Activated CD8-positive, alpha-beta memory T cell treated with anti-CD3 and anti-CD28 coated beads, Interleukin-2, amount 10 ng/mL, durations not matched to agents 7 days and 5 days (primary cell): ENCODE data around the gene CRYL1. TPM values are rescaled to one million over a fixed set of nuclear protein-coding genes. Genes with fewer than 3 reads are reported as not detected.

Experiments used
- ATAC-seq: fragments of 150-1000 bp; cut with Tn5 transposase; one replicate; pipeline ENCODE4 v1.10.0; 2021; ENCODE audit warnings: moderate library complexity
- CTCF ChIA-PET: fragments of 350-600 bp; sonication (Branson Sonifier 250); formaldehyde crosslinking; loops from one replicate; lab custom pipeline; 2021; ENCODE audit warnings: antibody characterized with exemption; lab: Charles Lee
- DNase-seq: peaks from one replicate; pipeline ENCODE4 v3.0.0-alpha.2; 2020
- H3K27ac Mint-ChIP-seq: one replicate; pipeline ENCODE4 v1.8.0; 2021; ENCODE audit warnings: mild to moderate bottlenecking, mixed read lengths
- H3K27me3 Mint-ChIP-seq: one replicate; pipeline ENCODE4 v1.8.0; 2021; ENCODE audit warnings: mixed read lengths
- H3K36me3 Mint-ChIP-seq: one replicate; pipeline ENCODE4 v1.8.0; 2021; ENCODE audit warnings: mild to moderate bottlenecking, mixed read lengths
- H3K4me1 Mint-ChIP-seq: one replicate; pipeline ENCODE4 v1.8.0; 2021; ENCODE audit warnings: mixed read lengths
- H3K4me3 Mint-ChIP-seq: one replicate; pipeline ENCODE4 v1.8.0; 2021; ENCODE audit warnings: mild to moderate bottlenecking, moderate library complexity, mixed read lengths
- H3K9me3 Mint-ChIP-seq: one replicate; pipeline ENCODE4 v1.8.0; 2022; ENCODE audit warnings: low read depth, mixed read lengths
- total RNA-seq, 2 experiments: library from RNA; stranded (reverse); gene quantifications; one replicate each; pipeline ENCODE4 v1.2.3, GENCODE V29; 2021

The CRYL1 gene
- total RNA-seq, 2 experiments from 2014 or later, result 11.3 to 13.1 TPM

DNA sequence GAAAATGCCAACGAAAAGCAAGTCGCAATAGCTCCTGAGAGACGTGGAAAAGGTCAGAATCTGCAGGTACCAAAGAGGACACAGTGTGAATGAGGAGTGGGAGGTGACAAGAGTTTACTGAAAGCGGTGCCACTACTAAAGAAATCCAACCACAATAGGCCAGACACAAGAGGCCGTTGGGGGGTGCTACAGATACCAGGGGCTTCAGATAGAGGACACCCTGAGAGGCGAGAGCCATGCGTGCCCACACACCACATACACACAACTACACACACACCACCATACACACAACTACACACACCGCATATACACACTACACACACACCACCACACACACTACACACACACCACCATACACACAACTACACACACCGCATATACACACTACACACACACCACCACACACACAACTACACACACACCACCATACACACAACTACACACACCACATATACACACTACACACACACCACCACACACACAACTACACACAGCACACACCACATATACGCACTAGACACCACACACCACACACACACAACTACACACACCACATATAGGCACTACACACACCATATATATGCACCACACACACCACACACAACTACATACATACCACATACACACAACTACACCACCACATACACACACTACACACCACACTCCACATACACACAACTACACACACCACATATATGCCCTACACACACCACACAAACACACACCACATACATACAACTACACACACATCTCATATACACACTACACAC lies 28.5 kb downstream of the CRYL1 start:
- Mint-ChIP-seq H3K27ac (no peak overlapping the region), H3K9me3 (peaks cover 9% of the 10 kb centered on the region), H3K36me3 (peaks cover 13% of the 10 kb centered on the region), H3K4me3 (no peak overlapping the region), H3K27me3 (no peaks in the 10 kb centered on the region), H3K4me1 (peaks cover 3% of the 10 kb centered on the region)
- DNase-seq, result no peak
- CTCF ChIA-PET, result interaction anchor here (1.3 to 3.3 kb wide), 4 partner anchors 206 to 428 kb away, joined by 3 to 26 read pairs (median 12); partner anchors contain the start of gene IL17D
- no peak for ATAC-seq

DNA sequence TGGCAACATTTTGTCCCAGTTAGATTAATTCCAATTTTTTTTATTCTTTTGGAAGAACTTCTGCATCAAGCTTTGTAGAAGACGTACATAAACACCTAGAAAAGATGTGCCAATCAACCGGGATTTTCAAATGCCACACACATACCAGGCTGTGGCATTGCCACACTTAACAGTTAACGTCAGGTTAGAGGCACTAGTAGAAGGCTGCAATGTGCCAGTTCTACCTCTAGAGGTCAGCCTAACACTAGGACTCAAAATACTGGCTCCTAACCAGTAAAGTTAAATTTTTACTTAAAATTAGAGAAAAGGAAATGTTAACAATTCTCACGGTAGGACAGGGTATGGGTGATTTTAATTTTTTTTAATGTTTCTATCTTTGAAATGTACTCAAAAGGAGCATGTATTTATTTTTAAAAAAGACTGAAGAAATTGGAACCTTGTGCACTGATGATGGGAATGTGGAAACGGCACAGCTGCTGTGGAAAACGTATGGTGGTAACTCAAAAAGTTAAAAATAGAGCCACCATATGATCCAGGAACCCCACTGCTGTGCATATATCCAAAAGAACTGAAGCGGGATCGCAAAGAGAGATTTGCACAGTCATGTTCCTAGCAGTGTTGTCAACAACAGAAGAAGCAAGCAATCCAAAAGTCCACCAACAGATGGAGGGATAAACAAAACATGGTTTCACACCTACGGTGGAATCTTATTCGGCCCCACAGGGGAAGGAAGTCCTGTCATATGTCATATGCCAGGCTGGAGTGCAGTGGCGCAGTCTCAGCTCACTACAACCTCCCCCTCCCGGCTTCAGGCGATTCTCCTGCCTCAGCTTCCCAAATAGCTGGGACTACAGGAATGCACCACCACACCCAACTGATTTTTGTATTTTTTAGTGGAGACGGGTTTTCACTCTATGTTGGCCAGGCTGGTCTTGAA lies 30.3 kb downstream of the CRYL1 start:
- H3K4me1 Mint-ChIP-seq, result peaks cover 3% of the 10 kb centered on the region
- peak; percentile 67 for ATAC-seq
- no peaks in the 10 kb centered on the region for H3K27me3 Mint-ChIP-seq
- no peak overlapping the region for H3K27ac Mint-ChIP-seq
- peaks cover 3% of the 10 kb centered on the region for H3K9me3 Mint-ChIP-seq
- DNase-seq, result peak; percentile 75
- H3K36me3 Mint-ChIP-seq, result peaks cover 4% of the 10 kb centered on the region
- H3K4me3 Mint-ChIP-seq, result no peak overlapping the region
- CTCF ChIA-PET, result interaction anchor here (1.0 to 3.3 kb wide), 19 partner anchors 8 to 430 kb away, joined by 3 to 26 read pairs (median 3); partner anchors contain the start of genes CRYL1 and IL17D

DNA sequence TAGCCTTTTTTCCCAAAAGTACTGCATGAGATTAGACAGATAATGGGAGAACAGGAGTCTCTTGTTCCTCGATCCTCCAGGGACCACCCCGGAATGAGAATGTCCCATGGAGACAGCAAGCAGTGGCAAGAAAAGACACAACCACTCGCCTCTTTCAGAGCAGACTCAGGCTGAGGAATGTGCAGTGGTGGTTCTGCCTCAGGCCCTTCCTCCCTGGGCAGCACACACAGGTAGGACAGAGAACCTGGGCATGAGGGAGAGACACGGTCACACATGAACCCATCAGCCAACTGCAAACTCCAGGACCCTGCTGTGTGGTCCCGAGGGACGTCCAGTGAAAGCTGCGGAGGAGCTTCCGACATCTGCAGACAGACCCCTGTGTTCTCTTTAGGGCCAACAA lies 31.0 kb downstream of the CRYL1 start:
- DNase-seq (no peak), ATAC-seq (no peak)
- H3K4me3 Mint-ChIP-seq, result no peak overlapping the region
- CTCF ChIA-PET, result interaction anchor here (1.0 to 3.3 kb wide), 14 partner anchors 8 to 431 kb away, joined by 3 to 26 read pairs (median 4); partner anchors contain the start of gene CRYL1
- H3K9me3 Mint-ChIP-seq, result no peaks in the 10 kb centered on the region
- no peak overlapping the region for H3K27ac Mint-ChIP-seq
- H3K36me3 Mint-ChIP-seq, result no peaks in the 10 kb centered on the region
- H3K27me3 Mint-ChIP-seq, result no peaks in the 10 kb centered on the region
- H3K4me1 Mint-ChIP-seq, result peaks cover 3% of the 10 kb centered on the region

DNA sequence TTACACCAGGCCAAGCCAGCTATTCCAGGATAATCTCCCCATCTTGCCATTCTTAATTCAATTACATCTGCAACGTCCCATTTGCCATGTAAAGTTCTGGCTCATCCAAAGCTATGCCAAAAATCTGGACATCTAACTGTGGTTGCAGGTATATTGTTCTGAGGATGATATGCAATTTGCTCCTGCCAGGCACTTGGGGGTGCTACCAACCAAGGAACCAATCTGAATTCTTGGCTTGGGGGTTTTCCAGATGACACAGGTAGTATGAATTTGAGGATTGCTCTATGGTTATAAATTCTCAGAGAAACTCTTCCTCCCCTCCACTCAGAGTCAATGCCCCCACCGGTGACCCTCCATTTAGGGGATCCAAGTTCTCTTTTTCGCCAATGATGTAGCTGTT lies 33.0 kb downstream of the CRYL1 start:
- DNase-seq, result peak; percentile 47
- CTCF ChIA-PET, result interaction anchor here (0.7 to 3.8 kb wide), 20 partner anchors 13 to 984 kb away, joined by 3 to 24 read pairs (median 4); no protein-coding TSS in a partner anchor
- Mint-ChIP-seq H3K27me3 (no peaks in the 10 kb centered on the region), H3K4me1 (peaks cover 3% of the 10 kb centered on the region), H3K36me3 (no peaks in the 10 kb centered on the region), H3K9me3 (no peaks in the 10 kb centered on the region), H3K4me3 (no peak overlapping the region), H3K27ac (no peak overlapping the region)
- ATAC-seq, result no peak

DNA sequence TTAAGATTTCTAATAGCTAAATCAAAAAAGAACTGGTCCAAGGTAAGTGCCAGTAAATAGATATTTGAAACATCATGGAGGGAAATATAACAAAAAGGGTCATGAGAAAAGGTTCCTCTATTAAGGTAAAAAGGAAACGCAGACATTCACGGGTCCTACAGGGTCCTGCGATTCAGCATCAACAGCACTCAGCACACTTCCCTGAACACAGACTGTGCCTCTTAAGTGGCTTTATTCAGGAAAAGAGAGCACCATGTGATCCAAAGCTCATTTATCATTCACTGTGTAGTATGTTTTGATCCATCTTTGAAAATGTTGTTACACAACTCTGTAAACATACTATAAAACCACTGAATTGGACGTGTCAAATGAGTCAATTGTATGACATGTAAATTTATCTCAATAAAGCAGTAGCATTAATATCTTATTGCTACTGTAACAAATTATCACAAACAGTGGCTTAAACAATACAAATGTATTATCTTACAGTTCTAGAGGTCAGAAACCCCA lies 33.7 kb downstream of the CRYL1 start:
- H3K27me3 Mint-ChIP-seq, result no peaks in the 10 kb centered on the region
- CTCF ChIA-PET, result interaction anchor here (0.7 to 3.8 kb wide), 18 partner anchors 9 to 985 kb away, joined by 3 to 24 read pairs (median 4); no protein-coding TSS in a partner anchor
- DNase-seq (no peak), ATAC-seq (no peak)
- H3K27ac Mint-ChIP-seq, result no peak overlapping the region
- H3K4me1 Mint-ChIP-seq, result peaks cover 3% of the 10 kb centered on the region
- H3K36me3 Mint-ChIP-seq, result no peaks in the 10 kb centered on the region
- no peaks in the 10 kb centered on the region for H3K9me3 Mint-ChIP-seq
- H3K4me3 Mint-ChIP-seq, result no peak overlapping the region

DNA sequence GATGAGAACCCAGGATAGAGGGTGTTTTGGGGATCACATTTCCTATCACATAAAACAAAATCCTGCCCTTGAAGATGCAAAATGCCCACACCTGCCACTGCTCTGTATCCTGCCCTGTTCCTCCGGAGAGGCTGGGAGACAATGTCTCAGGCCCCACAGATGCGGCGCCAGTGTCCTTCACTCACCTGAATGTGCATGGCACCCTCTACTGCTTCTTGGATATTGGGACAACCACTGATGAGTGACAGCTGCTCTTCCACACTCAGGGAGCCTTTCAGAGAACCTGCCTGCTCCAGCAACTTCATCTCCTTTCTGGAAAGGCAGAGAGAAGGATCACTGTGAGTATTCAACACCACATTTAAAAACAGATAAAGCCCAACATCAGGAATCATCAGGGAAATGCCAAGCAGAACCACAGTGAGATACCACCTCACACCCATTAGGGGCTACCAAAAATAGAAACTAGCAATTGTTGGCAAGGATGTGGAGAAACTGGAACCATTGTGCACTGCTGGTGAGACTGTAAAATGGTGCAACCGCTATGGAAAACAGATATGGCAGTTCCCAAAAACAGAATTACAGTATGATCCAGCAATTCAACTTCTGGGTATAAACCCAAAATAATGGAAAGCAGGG lies 36.4 kb downstream of the CRYL1 start:
- CTCF ChIA-PET, result no interaction called here
- no peaks in the 10 kb centered on the region for H3K27me3 Mint-ChIP-seq
- no peaks in the 10 kb centered on the region for H3K9me3 Mint-ChIP-seq
- peaks cover 3% of the 10 kb centered on the region for H3K36me3 Mint-ChIP-seq
- H3K4me3 Mint-ChIP-seq, result no peak overlapping the region
- DNase-seq (no peak), ATAC-seq (no peak)
- H3K27ac Mint-ChIP-seq, result no peak overlapping the region
- no peaks in the 10 kb centered on the region for H3K4me1 Mint-ChIP-seq

DNA sequence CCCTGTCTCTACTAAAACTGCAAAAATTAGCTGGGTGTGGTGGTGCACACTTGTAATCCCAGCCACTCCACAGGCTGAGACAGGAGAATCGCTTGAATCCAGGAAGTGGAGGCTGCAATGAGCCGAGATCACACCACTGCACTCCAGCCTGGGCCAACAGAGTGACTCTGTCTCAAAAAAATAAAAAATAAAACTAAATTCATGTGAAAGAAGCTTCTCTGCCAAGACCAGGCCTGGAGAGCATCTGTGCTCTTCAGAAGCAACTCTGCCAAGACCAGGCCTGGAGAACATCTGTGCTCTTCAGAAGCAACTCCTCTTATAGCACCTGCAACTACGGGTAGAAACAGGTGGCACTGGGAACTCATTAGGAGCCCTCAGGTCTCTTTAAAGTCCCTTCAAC lies 37.7 kb downstream of the CRYL1 start:
- CTCF ChIA-PET, result interaction anchor here (1.0 kb wide), 1 partner anchor 12 kb away, joined by 3 read pairs; no protein-coding TSS in a partner anchor
- no peaks in the 10 kb centered on the region for H3K9me3 Mint-ChIP-seq

DNA sequence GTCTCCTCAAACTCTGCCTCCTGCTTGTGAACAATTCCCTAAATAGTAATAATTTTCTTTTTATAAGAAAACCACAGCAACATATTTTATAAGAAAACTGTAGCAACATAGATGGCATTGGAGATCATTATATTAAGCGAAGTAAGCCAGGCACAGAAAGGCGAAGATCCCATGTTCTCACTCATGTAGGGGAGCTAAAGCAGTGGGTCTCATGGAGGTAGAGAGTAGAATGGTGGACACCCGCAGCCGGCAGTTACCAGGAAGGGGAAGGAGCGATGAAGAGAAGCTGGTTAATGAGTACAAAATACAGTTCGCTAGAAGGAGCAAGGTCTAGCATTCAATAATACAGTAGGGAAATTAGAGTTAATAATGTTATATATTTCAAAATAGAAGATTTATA lies 42.9 kb downstream of the CRYL1 start:
- H3K9me3 Mint-ChIP-seq, result no peaks in the 10 kb centered on the region
- no peak for DNase-seq
- H3K4me1 Mint-ChIP-seq, result no peaks in the 10 kb centered on the region
- no peak overlapping the region for H3K27ac Mint-ChIP-seq
- H3K4me3 Mint-ChIP-seq, result no peak overlapping the region
- peaks cover 7% of the 10 kb centered on the region for H3K36me3 Mint-ChIP-seq
- CTCF ChIA-PET, result interaction anchor here (1.3 kb wide), 1 partner anchor 11 kb away, joined by 3 read pairs; no protein-coding TSS in a partner anchor
- H3K27me3 Mint-ChIP-seq, result no peaks in the 10 kb centered on the region
- ATAC-seq, result no peak

More for the DNA sequence above, 37.7 kb downstream of the CRYL1 start:
- DNase-seq, result no peak
- Mint-ChIP-seq H3K4me3 (no peak overlapping the region), H3K27me3 (no peaks in the 10 kb centered on the region), H3K27ac (no peak overlapping the region), H3K4me1 (no peaks in the 10 kb centered on the region), H3K36me3 (peaks cover 3% of the 10 kb centered on the region)
- ATAC-seq, result no peak

DNA sequence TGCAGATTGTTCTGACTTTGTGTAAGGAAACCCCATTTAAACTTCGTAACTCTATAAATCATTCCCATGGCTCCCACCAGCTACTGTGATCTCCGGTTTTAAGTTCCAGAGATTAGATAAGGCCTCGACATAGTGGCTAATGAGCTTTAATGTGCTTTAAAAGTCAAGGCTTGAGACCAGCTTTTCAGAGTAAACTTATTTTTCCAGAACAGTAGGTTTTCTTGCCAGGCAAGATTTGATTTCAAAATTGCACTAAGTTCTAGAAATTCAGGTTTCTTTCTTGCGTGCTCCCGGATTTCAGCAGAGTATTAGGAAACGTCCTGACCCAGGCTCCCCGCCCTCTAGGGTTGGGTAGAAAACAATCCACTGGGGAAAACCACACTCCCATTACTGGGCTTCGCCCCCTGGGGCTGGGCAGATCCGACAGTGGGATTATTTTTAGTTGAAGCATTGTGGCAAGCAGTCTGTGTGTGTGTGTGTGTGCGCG lies 43.3 kb downstream of the CRYL1 start:
- H3K27me3 Mint-ChIP-seq, result no peaks in the 10 kb centered on the region
- H3K27ac Mint-ChIP-seq, result no peak overlapping the region
- ATAC-seq (no peak), DNase-seq (no peak)
- H3K4me1 Mint-ChIP-seq, result peaks cover under 1% of the 10 kb centered on the region
- CTCF ChIA-PET, result no interaction called here
- no peaks in the 10 kb centered on the region for H3K9me3 Mint-ChIP-seq
- no peak overlapping the region for H3K4me3 Mint-ChIP-seq
- H3K36me3 Mint-ChIP-seq, result peaks cover 7% of the 10 kb centered on the region

DNA sequence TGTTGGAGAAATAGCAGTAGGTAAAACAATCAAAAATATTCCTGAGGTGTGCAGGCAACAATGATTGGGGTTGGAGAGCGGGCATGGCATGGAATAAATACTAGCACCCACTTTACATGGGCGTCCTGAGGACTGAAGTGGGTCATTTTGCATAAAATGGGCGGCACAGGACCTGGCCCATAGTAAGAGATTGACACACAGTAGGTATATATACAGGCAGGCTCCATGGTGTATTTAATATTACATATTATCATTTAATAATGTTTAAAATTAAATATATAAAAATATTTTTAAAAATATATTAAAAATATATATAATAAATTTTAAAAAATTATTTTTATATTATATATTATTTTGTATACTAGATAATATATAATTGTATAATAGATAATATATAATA lies 48.3 kb downstream of the CRYL1 start:
- ATAC-seq (no peak), DNase-seq (no peak)
- CTCF ChIA-PET, result interaction anchor here (1.3 kb wide), 1 partner anchor 17 kb away, joined by 5 read pairs; no protein-coding TSS in a partner anchor
- no peak overlapping the region for H3K4me3 Mint-ChIP-seq
- H3K27ac Mint-ChIP-seq, result no peak overlapping the region
- peaks cover 30% of the 10 kb centered on the region for H3K4me1 Mint-ChIP-seq
- no peaks in the 10 kb centered on the region for H3K9me3 Mint-ChIP-seq
- peaks cover 3% of the 10 kb centered on the region for H3K36me3 Mint-ChIP-seq
- H3K27me3 Mint-ChIP-seq, result no peaks in the 10 kb centered on the region

DNA sequence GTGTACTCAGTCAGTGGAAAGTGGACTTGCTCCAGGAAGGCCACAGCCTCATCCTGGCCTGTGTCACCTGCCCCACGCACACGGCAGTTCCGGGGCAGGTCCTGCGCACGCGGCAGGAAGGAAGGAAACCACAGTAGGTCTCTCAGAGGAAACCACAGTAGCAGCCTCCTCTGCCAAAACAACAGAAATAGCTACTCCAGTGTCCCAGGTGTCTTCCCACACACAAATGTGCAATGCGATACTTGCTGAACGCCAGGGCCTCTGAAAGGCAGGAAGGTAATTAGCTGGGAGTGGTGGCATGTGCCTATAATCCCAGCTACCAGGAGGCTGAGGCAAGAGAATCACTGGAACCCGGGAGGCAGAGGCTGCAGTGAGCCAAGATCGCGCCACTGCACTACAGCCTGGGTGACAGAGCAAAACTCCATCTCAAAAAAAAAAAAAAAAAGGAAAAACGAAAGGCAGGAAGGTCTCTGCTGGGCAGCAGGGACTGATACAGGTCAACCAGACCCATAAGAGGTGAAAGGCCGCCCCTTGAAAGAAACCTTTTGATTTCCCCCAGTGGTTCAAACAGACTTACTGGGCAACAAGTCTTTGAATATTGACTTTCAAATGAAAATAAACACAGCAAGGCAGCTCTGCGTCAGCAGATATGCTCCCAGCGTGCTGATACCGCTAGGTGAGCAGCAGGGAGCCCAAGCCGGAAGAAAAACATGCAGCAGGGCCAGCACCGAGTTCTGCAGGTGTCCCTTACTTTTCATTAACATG lies 49.5 kb downstream of the CRYL1 start:
- H3K27ac Mint-ChIP-seq, result peak overlapping the region; percentile 93
- no peaks in the 10 kb centered on the region for H3K9me3 Mint-ChIP-seq
- CTCF ChIA-PET, result interaction anchor here (0.6 to 2.2 kb wide), 9 partner anchors 10 to 281 kb away, joined by 3 to 9 read pairs (median 4); no protein-coding TSS in a partner anchor
- peaks cover 30% of the 10 kb centered on the region for H3K4me1 Mint-ChIP-seq
- H3K36me3 Mint-ChIP-seq, result peaks cover 3% of the 10 kb centered on the region
- peak overlapping the region; percentile 65 for H3K4me3 Mint-ChIP-seq
- ATAC-seq, result peak; percentile 91
- no peaks in the 10 kb centered on the region for H3K27me3 Mint-ChIP-seq
- peak; percentile 83 for DNase-seq

DNA sequence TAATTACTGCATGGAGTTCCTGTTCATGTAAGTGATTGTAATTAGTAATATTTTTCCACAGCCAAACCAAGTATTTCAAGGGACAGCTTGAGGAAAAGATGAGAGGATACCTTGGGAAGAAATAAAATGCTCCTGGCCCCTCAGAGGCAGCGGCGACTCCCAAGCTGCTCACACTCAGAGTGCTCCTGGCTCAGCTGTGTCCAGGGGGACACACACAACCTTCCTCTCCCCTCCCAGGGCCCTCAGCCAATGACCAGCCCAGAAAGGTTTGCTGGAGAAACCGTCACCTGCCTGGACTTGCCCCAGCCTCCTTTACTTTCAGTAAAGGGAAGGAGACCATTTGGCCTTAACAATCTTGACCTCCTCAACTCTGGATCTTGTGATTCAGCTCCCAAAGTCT lies 51.1 kb downstream of the CRYL1 start:
- H3K4me1 Mint-ChIP-seq, result peaks cover 33% of the 10 kb centered on the region
- no peak overlapping the region for H3K27ac Mint-ChIP-seq
- no peaks in the 10 kb centered on the region for H3K9me3 Mint-ChIP-seq
- CTCF ChIA-PET, result interaction anchor here (2.2 kb wide), 1 partner anchor 277 kb away, joined by 9 read pairs; no protein-coding TSS in a partner anchor
- H3K27me3 Mint-ChIP-seq, result no peaks in the 10 kb centered on the region
- ATAC-seq (no peak), DNase-seq (no peak)
- H3K36me3 Mint-ChIP-seq, result peaks cover 2% of the 10 kb centered on the region
- no peak overlapping the region for H3K4me3 Mint-ChIP-seq
